PFSK-1 (cell line): ENCODE results near the gene TLK1.

Source experiments
- FOXP2 ChIP-seq: optimal IDR thresholded peaks from 2 replicates; pipeline ENCODE3; 2011; ENCODE audit warnings: borderline replicate concordance, control low read depth, inconsistent platforms; ENCODE audit not compliant: insufficient read depth; ENCODE audit errors: extremely low read length, extremely low read depth
- POLR2AphosphoS5 ChIP-seq: IDR thresholded peaks from 2 replicates; pipeline ENCODE4 v1.6.1; 2012; ENCODE audit warnings: low read depth, mild to moderate bottlenecking, control low read depth, low read length, moderate library complexity
- SIN3A ChIP-seq: IDR thresholded peaks from 2 replicates; pipeline ENCODE4 v1.6.1; 2012; ENCODE audit warnings: mild to moderate bottlenecking, low read length, moderate library complexity, borderline replicate concordance; ENCODE audit not compliant: insufficient read depth
- TAF1 ChIP-seq: IDR thresholded peaks from 2 replicates; pipeline ENCODE4 v1.6.1; 2012; ENCODE audit warnings: low read length, control low read depth, borderline replicate concordance; ENCODE audit not compliant: insufficient read depth
- TF ChIP-seq, protein P1 (sequence below), 2 experiments: IDR thresholded peaks; 2 replicates each; pipeline versions ENCODE4 v1.6.1 to v1.8.0; 2011 to 2012; ENCODE audit warnings: low read depth in 2 of 2, low read length in 2 of 2, control low read depth in 1 of 2, inconsistent platforms in 1 of 2, mild to moderate bottlenecking in 1 of 2, moderate library complexity in 1 of 2; ENCODE audit not compliant: insufficient read depth in 1 of 2

The TLK1 gene

DNA sequence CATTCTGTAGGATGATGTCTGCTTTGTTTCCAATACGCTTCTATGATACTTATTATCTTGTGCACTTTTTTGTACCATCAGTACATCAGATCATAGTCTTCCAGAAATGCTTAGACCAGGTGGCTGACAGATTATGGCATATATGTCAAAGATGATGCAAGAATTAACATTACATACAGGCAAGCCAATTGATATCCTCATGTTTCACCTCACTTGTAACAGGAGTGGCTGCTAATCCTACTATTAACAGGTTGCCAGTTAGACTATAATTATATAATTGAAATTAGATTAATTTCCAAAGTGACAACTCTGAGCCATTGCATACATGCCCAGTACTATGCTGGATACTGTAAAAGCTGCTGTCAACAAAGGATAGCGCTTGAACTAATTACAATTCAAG, 77.2 kb downstream of the TLK1 start:
- TF ChIP-seq FOXP2 (no peak), POLR2AphosphoS5 (no peak), SIN3A (no peak), TAF1 (no peak)
- TF ChIP-seq, protein P1, sequence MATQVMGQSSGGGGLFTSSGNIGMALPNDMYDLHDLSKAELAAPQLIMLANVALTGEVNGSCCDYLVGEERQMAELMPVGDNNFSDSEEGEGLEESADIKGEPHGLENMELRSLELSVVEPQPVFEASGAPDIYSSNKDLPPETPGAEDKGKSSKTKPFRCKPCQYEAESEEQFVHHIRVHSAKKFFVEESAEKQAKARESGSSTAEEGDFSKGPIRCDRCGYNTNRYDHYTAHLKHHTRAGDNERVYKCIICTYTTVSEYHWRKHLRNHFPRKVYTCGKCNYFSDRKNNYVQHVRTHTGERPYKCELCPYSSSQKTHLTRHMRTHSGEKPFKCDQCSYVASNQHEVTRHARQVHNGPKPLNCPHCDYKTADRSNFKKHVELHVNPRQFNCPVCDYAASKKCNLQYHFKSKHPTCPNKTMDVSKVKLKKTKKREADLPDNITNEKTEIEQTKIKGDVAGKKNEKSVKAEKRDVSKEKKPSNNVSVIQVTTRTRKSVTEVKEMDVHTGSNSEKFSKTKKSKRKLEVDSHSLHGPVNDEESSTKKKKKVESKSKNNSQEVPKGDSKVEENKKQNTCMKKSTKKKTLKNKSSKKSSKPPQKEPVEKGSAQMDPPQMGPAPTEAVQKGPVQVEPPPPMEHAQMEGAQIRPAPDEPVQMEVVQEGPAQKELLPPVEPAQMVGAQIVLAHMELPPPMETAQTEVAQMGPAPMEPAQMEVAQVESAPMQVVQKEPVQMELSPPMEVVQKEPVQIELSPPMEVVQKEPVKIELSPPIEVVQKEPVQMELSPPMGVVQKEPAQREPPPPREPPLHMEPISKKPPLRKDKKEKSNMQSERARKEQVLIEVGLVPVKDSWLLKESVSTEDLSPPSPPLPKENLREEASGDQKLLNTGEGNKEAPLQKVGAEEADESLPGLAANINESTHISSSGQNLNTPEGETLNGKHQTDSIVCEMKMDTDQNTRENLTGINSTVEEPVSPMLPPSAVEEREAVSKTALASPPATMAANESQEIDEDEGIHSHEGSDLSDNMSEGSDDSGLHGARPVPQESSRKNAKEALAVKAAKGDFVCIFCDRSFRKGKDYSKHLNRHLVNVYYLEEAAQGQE (IDR thresholded peaks at IDR 0.05; ENCODE audit: insufficient read depth in 1 of 2, low read depth in 2 of 2, low read length in 2 of 2), result no peak

DNA sequence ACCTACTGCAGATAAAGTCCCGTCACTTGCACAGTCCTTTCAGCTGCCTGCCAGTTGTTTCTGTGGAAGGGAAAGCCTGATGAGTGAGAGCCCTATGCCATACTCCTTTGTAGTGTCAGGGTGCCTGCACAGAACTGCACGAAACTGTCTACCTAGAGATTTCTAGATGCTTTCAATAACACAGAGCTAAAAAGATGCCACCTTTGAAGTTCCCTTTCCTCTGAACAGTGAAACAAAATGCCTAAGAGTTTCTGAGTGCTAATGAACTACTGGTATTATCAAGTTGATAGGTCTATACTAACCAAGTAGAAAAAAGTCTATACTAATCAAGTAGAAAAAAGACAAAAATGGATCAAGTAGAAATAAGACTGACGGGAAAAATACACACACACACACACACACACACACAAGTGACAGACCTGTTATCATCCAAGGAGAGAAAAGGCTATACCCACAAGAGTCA, 79.0 kb downstream of the TLK1 start:
- TF ChIP-seq SIN3A, result no peak
- no peak for TF ChIP-seq FOXP2
- no peak for TF ChIP-seq TAF1
- no peak for TF ChIP-seq POLR2AphosphoS5
- TF ChIP-seq, protein P1 (IDR thresholded peaks at IDR 0.05; ENCODE audit: insufficient read depth in 1 of 2, low read depth in 2 of 2, low read length in 2 of 2), result no peak

DNA sequence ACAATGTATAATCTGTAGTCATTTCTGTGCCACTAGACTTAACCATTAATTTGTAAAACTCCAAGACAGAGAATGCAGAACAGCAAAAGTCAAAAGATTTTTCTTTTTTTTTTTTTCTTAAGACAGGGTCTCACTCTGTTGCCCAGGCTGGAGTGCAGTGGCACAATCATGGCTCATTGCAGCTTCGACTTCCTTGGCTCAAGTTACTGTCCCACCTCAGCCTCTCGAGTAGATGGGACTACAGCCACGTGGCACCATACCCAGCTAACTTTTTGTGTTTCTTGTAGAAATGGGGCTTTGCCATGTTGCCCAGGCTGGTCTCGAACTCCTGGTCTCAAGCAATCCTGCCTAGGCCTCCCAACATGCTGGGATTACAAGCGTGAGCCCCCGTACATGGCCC, 80.1 kb downstream of the TLK1 start:
- TF ChIP-seq FOXP2 (no peak), SIN3A (no peak), POLR2AphosphoS5 (no peak), TAF1 (no peak)
- TF ChIP-seq, protein P1 (IDR thresholded peaks at IDR 0.05; ENCODE audit: insufficient read depth in 1 of 2, low read depth in 2 of 2, low read length in 2 of 2), result no peak

DNA sequence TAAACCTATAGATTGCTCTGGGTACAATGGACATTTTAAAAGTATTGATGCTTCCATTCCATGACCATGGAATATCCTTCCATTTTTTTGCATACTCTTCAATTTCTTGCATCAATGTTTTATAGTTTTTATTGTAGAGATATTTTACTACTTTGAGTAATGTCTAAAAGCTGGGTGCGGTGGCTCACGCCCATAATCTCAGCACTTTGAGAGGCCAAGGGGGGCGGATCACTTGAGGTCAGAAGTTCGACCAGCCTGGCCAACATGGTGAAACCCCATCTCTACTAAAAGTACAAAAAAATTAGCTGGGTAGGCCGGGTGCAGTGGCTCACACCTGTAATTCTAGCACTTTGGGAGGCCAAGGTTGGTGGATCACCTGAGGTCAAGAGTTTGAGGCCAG, 88.5 kb downstream of the TLK1 start:
- TF ChIP-seq POLR2AphosphoS5, result no peak
- TF ChIP-seq TAF1, result no peak
- no peak for TF ChIP-seq SIN3A
- TF ChIP-seq, protein P1 (IDR thresholded peaks at IDR 0.05; ENCODE audit: insufficient read depth in 1 of 2, low read depth in 2 of 2, low read length in 2 of 2), result no peak

DNA sequence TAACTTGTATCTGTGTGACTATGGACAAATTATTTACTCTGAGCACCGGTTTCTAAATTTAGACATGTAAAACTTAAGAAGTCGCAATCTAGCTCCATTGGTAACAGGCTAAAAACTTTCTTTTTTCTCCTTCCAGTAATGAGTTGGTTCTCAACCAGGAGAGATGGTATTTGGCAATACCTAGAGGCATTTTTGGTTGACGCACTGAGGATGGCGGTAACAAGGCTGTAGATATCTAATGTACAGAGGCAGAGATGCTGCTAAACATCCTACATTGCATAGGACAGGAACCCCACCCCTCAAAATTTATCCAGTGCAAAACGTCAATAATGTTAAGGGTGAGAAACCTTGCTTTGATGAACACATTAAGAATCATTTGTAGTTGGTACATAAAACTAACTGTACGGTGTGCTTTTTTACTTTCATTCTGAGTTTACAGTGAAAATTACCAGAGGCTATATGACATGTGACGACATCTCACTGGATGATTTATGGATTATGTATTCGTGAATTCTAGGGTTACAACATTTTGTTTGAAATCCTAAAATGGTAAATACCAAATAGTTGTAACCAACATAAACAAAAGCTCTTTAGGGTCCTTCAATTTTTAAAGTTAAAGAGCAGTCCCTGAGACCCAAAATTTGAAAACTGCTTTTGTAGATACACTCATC, 91.3 kb downstream of the TLK1 start:
- TF ChIP-seq FOXP2, result no peak
- TF ChIP-seq TAF1, result no peak
- TF ChIP-seq, protein P1 (IDR thresholded peaks at IDR 0.05; ENCODE audit: insufficient read depth in 1 of 2, low read depth in 2 of 2, low read length in 2 of 2), result no peak
- TF ChIP-seq POLR2AphosphoS5, result no peak
- TF ChIP-seq SIN3A, result no peak
